ENCODE results near the gene KCND1. TPM values are rescaled to one million over a fixed set of nuclear protein-coding genes. Genes with fewer than 3 reads are reported as not detected.

The KCND1 gene
- total RNA-seq, 4 donors from 2014 or later = 0.35 to 5.8 (median 1.7) TPM

DNA sequence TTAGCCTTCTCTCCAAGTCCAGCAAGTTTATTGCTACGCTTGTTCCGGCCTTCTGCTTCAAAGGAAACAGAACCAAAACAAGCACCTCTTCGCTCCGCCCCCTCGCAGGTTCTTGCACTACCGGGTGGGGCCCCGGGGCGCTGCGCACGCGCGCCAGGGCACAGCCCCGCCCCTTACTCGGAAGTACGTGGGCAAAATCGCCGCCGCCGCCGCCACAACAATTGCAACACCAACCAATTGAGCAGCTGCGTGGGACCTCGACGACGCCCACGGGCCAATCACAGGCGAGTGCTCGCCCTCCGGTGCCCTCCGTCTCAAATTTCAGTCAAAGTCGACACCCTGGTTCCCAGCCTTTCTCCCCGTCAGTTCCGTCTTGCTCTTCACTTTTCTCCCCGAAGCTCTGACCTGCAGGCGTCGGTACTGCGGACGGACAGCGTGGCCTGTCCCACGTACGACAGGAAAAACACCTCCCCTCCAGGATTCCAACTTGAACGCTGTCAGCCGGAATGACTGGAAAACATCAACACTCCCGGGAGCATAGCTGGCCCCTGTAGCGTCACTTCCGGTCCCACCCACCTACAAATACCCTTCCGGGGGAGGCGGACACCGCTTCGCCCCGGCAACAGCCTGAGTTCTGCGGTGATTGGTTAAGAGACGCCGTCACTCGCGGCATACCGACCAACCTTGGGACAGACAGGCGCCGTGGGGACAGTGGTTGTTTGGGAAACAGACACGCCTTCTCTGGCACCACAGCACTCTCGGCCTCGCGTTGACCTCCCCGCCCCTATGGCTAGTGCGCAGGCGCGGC is 13.6 kb downstream of the KCND1 start:
- TF ChIP-seq, protein P1, sequence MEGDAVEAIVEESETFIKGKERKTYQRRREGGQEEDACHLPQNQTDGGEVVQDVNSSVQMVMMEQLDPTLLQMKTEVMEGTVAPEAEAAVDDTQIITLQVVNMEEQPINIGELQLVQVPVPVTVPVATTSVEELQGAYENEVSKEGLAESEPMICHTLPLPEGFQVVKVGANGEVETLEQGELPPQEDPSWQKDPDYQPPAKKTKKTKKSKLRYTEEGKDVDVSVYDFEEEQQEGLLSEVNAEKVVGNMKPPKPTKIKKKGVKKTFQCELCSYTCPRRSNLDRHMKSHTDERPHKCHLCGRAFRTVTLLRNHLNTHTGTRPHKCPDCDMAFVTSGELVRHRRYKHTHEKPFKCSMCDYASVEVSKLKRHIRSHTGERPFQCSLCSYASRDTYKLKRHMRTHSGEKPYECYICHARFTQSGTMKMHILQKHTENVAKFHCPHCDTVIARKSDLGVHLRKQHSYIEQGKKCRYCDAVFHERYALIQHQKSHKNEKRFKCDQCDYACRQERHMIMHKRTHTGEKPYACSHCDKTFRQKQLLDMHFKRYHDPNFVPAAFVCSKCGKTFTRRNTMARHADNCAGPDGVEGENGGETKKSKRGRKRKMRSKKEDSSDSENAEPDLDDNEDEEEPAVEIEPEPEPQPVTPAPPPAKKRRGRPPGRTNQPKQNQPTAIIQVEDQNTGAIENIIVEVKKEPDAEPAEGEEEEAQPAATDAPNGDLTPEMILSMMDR (IDR thresholded peaks at IDR 0.05) = no peak
- peak; percentile 44 to 71 for TF ChIP-seq POLR2A (IDR thresholded peaks at IDR 0.05)
- peak overlapping the region; percentile 58 to 80 (median 62) for H3K4me3 ChIP-seq
- H3K9me3 ChIP-seq = no peaks in the 10 kb centered on the region
- H3K36me3 ChIP-seq = peaks cover 0 to 7% (median 0%) of the 10 kb centered on the region in 3 donors
- no peaks in the 10 kb centered on the region for H3K27me3 ChIP-seq
- peak; percentile 92 to 97 (median 92) for DNase-seq
- H3K27ac ChIP-seq = peak overlapping the region; percentile 85 to 97 (median 95)
- H3K4me1 ChIP-seq = peaks cover 0 to 25% (median 5%) of the 10 kb centered on the region in 4 donors

DNA sequence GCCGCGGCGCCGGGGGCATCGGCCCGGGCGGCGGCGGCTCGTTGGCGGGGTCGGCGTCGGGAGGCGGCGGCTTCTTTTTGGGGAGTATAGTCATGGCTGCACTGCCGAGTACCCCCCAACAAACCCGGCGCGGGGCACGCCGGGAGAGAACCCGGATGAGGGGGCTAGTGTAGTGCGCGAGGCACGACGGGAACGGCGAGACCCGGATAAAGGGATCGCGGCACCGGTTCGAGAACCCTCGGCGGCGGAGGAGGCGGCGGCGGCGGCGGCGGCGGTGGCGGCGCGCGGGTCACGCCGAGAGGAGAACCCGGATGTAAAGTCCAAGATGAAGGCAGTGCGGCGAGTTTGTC is 14.2 kb downstream of the KCND1 start, which contains the start of gene OTUD5:
TSS of gene OTUD5 (minus strand) at position 131 of the 350 bp plus-strand sequence. CDS start at position 94, 37 bp downstream.
- no peaks in the 10 kb centered on the region for H3K9me3 ChIP-seq
- peaks cover 0 to 25% (median 5%) of the 10 kb centered on the region in 4 donors for H3K4me1 ChIP-seq
- H3K27ac ChIP-seq = peak within 1 kb of the TSS; percentile 85 to 97 (median 95)
- TF ChIP-seq, protein P1 (IDR thresholded peaks at IDR 0.05) = no peak
- peak in 1 of 2 donors; percentile 19 for TF ChIP-seq POLR2A (IDR thresholded peaks at IDR 0.05)
- peak within 1 kb of the TSS; percentile 58 to 80 (median 62) for H3K4me3 ChIP-seq
- DNase-seq = peak in 1 of 3 donors; percentile 83
- H3K27me3 ChIP-seq = no peaks in the 10 kb centered on the region
- peaks cover 0 to 7% (median 0%) of the 10 kb centered on the region in 3 donors for H3K36me3 ChIP-seq

DNA sequence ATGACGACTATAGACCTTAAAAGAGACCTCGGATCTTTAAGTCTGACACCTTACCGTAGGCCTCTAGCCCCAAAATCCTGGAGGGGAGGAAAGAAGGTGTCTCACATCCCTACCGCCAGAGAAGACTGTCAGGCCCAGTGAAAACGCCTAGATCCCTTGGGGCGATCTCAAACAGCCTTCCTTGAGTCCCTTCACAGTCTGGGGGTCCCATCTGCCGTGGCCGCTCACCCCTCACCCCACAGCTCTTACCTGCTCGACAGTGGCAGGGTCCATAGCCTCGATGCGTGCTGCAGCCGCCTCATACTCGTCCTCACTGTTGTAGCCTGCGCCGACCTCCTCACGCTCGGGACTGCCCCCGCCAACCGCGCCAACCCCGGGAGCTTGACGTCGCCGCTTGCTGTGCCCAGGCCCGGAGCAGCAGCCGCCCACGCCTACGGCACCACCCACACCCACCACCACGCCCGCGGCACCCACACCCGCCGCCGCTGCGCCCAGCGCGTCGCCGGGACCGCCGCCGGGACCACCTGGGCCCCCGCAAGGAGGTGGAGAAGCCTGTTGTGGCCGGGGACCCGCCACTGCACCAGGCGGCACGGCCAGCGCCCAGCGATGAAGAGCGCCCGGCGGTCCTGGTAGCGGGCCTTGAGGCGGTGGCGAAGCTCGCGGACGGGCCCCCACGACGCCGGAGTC is 14.8 kb downstream of the KCND1 start:
- no peaks in the 10 kb centered on the region for H3K9me3 ChIP-seq
- no peaks in the 10 kb centered on the region for H3K27me3 ChIP-seq
- peak overlapping the region; percentile 85 to 97 (median 95) for H3K27ac ChIP-seq
- H3K4me1 ChIP-seq = peaks cover 0 to 25% (median 5%) of the 10 kb centered on the region in 4 donors
- peak overlapping the region; percentile 58 to 80 (median 62) for H3K4me3 ChIP-seq
- peak in 1 of 3 donors; percentile 58 for DNase-seq
- TF ChIP-seq, protein P1 (IDR thresholded peaks at IDR 0.05) = no peak
- no peak for TF ChIP-seq POLR2A (IDR thresholded peaks at IDR 0.05)
- peaks cover 0 to 7% (median 0%) of the 10 kb centered on the region in 3 donors for H3K36me3 ChIP-seq

DNA sequence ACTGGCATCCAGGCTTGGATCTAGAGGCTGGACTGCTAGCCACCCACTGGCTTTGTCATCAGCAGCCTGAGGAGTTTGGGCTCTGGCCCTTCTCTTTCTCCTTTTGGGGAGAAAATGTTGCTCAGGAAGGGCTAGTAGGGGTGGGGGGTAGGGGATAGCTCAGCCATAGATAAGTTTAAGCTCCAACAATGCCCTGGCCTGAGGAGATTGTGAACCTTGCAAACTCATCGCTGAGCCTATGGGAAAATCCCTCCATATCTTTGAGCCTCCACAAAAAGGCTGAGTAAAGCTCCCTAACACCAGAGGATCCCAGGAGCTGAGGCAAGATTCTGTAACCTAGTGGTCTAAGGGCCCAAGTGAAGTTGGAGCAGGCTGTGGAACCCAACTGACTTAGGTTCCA is 23.1 kb downstream of the KCND1 start:
- Histone ChIP-seq H3K4me3 (no peak overlapping the region), H3K27me3 (no peaks in the 10 kb centered on the region), H3K36me3 (no peaks in the 10 kb centered on the region), H3K27ac (no peak overlapping the region), H3K9me3 (no peaks in the 10 kb centered on the region), H3K4me1 (no peaks in the 10 kb centered on the region)
- no peak for DNase-seq
- TF ChIP-seq, protein P1 (IDR thresholded peaks at IDR 0.05) = no peak
- no peak for TF ChIP-seq POLR2A (IDR thresholded peaks at IDR 0.05)

DNA sequence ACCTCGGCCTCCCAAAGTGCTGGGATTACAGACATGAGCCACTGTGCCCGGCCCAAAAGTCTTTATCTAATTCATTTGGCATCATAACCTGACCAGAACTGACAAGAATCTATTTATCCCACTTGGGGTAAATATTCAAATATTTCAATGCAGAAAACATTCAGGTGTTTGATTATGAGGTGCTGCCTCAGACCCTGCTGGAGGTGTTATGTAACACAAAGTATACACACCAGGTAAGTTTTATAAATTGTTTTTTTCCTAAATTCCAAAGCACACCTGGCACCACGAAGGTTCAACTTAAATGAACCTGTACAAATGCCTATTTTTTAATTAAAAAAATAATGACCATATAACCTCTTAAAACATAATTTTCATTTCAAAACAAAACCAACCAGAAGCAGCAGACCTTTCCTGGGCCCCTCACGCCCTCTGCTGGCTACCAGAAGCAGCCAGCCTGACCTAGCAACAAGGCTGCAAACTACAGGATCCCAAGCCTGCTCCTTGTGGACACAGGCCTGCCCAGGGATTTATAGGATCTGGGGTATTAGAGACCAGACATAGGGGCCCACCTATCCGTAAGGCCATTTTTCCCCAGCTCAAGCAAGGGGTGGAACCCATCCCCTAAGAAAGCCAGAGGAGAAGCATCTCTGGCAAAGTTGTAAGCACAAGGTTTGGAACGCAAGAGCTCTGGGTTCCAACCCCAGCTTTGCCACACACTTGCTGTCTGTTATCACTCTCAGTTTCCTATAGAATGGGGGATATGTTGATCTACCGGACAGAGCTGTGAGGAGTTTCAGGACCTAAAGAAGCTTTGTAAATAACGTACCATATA is 25.9 kb downstream of the KCND1 start:
- no peaks in the 10 kb centered on the region for H3K27me3 ChIP-seq
- peaks cover 0 to 4% (median under 1%) of the 10 kb centered on the region in 4 donors for H3K4me1 ChIP-seq
- peak in 2 of 3 donors; percentile 57 to 82 for DNase-seq
- H3K4me3 ChIP-seq = no peak overlapping the region
- H3K36me3 ChIP-seq = no peaks in the 10 kb centered on the region
- no peaks in the 10 kb centered on the region for H3K9me3 ChIP-seq
- TF ChIP-seq POLR2A (IDR thresholded peaks at IDR 0.05) = no peak
- TF ChIP-seq, protein P1 (IDR thresholded peaks at IDR 0.05) = peak; percentile 52 to 73 (median 66)
- H3K27ac ChIP-seq = peak overlapping the region in 1 of 4 donors; percentile 25

All from Peyer's patch (tissue), 4 donors.